Adrenal gland (tissue), 5 donors: ENCODE results near the gene NAT8L.

Source experiments
- CTCF ChIP-seq, 6 experiments: fragments of 450-650 bp in 4 of 6; fragments of 200-600 bp in 2 of 6; sonication (generic) in 1 of 6; IDR thresholded peaks; 1 replicate in 5 of 6; 2 replicates in 1 of 6; pipeline versions ENCODE4 v1.5.1 to v1.8.0; 2016 to 2021; ENCODE audit warnings: antibody characterized with exemption in 6 of 6, mild to moderate bottlenecking in 2 of 6, moderate library complexity in 1 of 6
- POLR2A ChIP-seq, 2 donors: fragments of 450-650 bp; IDR thresholded peaks; one replicate each; pipeline ENCODE4 v1.6.1; 2017; ENCODE audit warnings: antibody characterized with exemption in 2 of 2, mild to moderate bottlenecking in 2 of 2, moderate library complexity in 1 of 2
- donor health status: DM: no; HTN: no; CAD: no.

- TF ChIP-seq POLR2A (IDR thresholded peaks at IDR 0.05), result no peak
- no peak for TF ChIP-seq CTCF (IDR thresholded peaks at IDR 0.05)
Observed at GRCh38 chr4:2081540-2081939, 22.4 kb downstream of the NAT8L start.
